GM20431 (cell line): Measurements from ENCODE around the gene TBCE.

Experiments
- in situ Hi-C: fragments of 300-500 bp; cut with MseI, MboI; formaldehyde crosslinking; loops from one replicate; pipeline ENCODE4 v1.15.0; 2020; ENCODE audit warnings: low sequenced_read_pairs; ENCODE audit not compliant: unreplicated experiment

Gene TBCE

GRCh38 chr1:235367000-235367908 lies at the start of gene TBCE:
Gene TBCE, plus strand, starts transcription at chr1:235367427. Its CDS starts 12,623 bp downstream, at chr1:235380050.
- in situ Hi-C loops, result no loop called here

GRCh38 chr1:235319255-235319654 lies 48.0 kb upstream of the TBCE start:
- in situ Hi-C loops, result no loop called here

- in situ Hi-C loops, result no loop called here
Measured at GRCh38 chr1:235320521-235321179, 46.6 kb upstream of the TBCE start.

GRCh38 chr1:235324296-235324695 lies 42.9 kb upstream of the TBCE start:
- in situ Hi-C loops, result no loop called here

- in situ Hi-C loops, result no loop called here
Measured at GRCh38 chr1:235325139-235325538, 42.1 kb upstream of the TBCE start.

GRCh38 chr1:235325854-235326253 lies 41.4 kb upstream of the TBCE start:
- in situ Hi-C loops, result no loop called here

GRCh38 chr1:235326719-235327558 lies 40.3 kb upstream of the TBCE start:
- in situ Hi-C loops, result no loop called here

GRCh38 chr1:235327559-235328270 lies 39.5 kb upstream of the TBCE start, which contains the start of gene ARID4B:
Gene ARID4B, minus strand, starts transcription at chr1:235328179. Its CDS starts 1,260 bp downstream, at chr1:235326919.
- in situ Hi-C loops, result no loop called here

GRCh38 chr1:235328271-235329138 lies 38.7 kb upstream of the TBCE start, which contains the start of gene GGPS1:
Gene GGPS1, plus strand, starts transcription at chr1:235328570. Its CDS starts 6,695 bp downstream, at chr1:235335265.
- in situ Hi-C loops, result no loop called here

GRCh38 chr1:235329139-235329902 lies 37.9 kb upstream of the TBCE start:
- in situ Hi-C loops, result no loop called here

GRCh38 chr1:235330918-235331285 lies 36.3 kb upstream of the TBCE start:
- in situ Hi-C loops, result no loop called here

GRCh38 chr1:235331401-235331800 lies 35.8 kb upstream of the TBCE start:
- in situ Hi-C loops, result no loop called here

GRCh38 chr1:235336903-235337302 lies 30.3 kb upstream of the TBCE start:
- in situ Hi-C loops, result no loop called here

- in situ Hi-C loops, result no loop called here
Measured at GRCh38 chr1:235339746-235340145, 27.5 kb upstream of the TBCE start.

GRCh38 chr1:235341334-235341733 lies 25.9 kb upstream of the TBCE start:
- in situ Hi-C loops, result no loop called here

- in situ Hi-C loops, result no loop called here
Measured at GRCh38 chr1:235342039-235342438, 25.2 kb upstream of the TBCE start.

- in situ Hi-C loops, result no loop called here
Measured at GRCh38 chr1:235342471-235342870, 24.8 kb upstream of the TBCE start.

- in situ Hi-C loops, result no loop called here
Measured at GRCh38 chr1:235343726-235344125, 23.5 kb upstream of the TBCE start.
